ENCODE measurements around the gene NAGPA. TPM values are rescaled to one million over a fixed set of nuclear protein-coding genes. Genes with fewer than 3 reads are reported as not detected.
"Not testable (repeated sequence)": the region's sequence is repeated elsewhere in the genome, so short reads cannot be mapped to it uniquely, and the experiment has no call there.

Gene NAGPA
- total RNA-seq = 11.1 and 14.3 TPM in 2 replicates

- peak; percentile 89 to 91 for DNase-seq (ENCODE audit: low read depth in 2 of 2)
These were observed at the start of gene NAGPA for GRCh38 chr16:5033256-5034166. Gene NAGPA, minus strand, starts transcription at chr16:5033935. Its CDS starts 21 bp downstream, at chr16:5033914.

GRCh38 chr16:5080996-5081395, 47.3 kb upstream of the NAGPA start:
- DNase-seq (ENCODE audit: low read depth in 2 of 2) = not testable (repeated sequence)

GRCh38 chr16:5080461-5080860, 46.7 kb upstream of the NAGPA start:
- not testable (repeated sequence) for DNase-seq (ENCODE audit: low read depth in 2 of 2)

- no peak for DNase-seq (ENCODE audit: low read depth in 2 of 2)
These were observed 44.9 kb upstream of the NAGPA start for GRCh38 chr16:5078626-5079025.

GRCh38 chr16:5077304-5077703, 43.6 kb upstream of the NAGPA start:
- no peak for DNase-seq (ENCODE audit: low read depth in 2 of 2)

GRCh38 chr16:5075637-5076036, 41.9 kb upstream of the NAGPA start:
- DNase-seq (ENCODE audit: low read depth in 2 of 2) = no peak

- DNase-seq (ENCODE audit: low read depth in 2 of 2) = not testable (repeated sequence)
These were observed 40.0 kb upstream of the NAGPA start for GRCh38 chr16:5073771-5074170.

- no peak for DNase-seq (ENCODE audit: low read depth in 2 of 2)
These were observed 39.5 kb upstream of the NAGPA start for GRCh38 chr16:5073279-5073629.

GRCh38 chr16:5072334-5073278, 38.9 kb upstream of the NAGPA start:
- DNase-seq (ENCODE audit: low read depth in 2 of 2) = no peak

- peak; percentile 88 to 92 for DNase-seq (ENCODE audit: low read depth in 2 of 2)
These were observed 38.1 kb upstream of the NAGPA start, which contains the start of gene ALG1 for GRCh38 chr16:5071681-5072333. Gene ALG1, plus strand, starts transcription at chr16:5071843. Its CDS starts 7 bp downstream, at chr16:5071850.

- no peak for DNase-seq (ENCODE audit: low read depth in 2 of 2)
These were observed 37.6 kb upstream of the NAGPA start for GRCh38 chr16:5071341-5071680.

- DNase-seq (ENCODE audit: low read depth in 2 of 2) = no peak
These were observed 36.9 kb upstream of the NAGPA start for GRCh38 chr16:5070431-5071186.

GRCh38 chr16:5069854-5070253, 36.1 kb upstream of the NAGPA start:
- no peak for DNase-seq (ENCODE audit: low read depth in 2 of 2)

GRCh38 chr16:5069048-5069447, 35.3 kb upstream of the NAGPA start:
- no peak for DNase-seq (ENCODE audit: low read depth in 2 of 2)

- no peak for DNase-seq (ENCODE audit: low read depth in 2 of 2)
These were observed 32.8 kb upstream of the NAGPA start for GRCh38 chr16:5066511-5066910.

- no peak for DNase-seq (ENCODE audit: low read depth in 2 of 2)
These were observed 32.1 kb upstream of the NAGPA start, which contains the start of gene C16orf89 for GRCh38 chr16:5065813-5066212. Gene C16orf89, minus strand, starts transcription at chr16:5065956. Its CDS starts 48 bp downstream, at chr16:5065908.

GRCh38 chr16:5065326-5065725, 31.6 kb upstream of the NAGPA start:
- DNase-seq (ENCODE audit: low read depth in 2 of 2) = no peak

GRCh38 chr16:5064915-5065314, 31.2 kb upstream of the NAGPA start:
- DNase-seq (ENCODE audit: low read depth in 2 of 2) = no peak

- DNase-seq (ENCODE audit: low read depth in 2 of 2) = no peak
These were observed 29.3 kb upstream of the NAGPA start for GRCh38 chr16:5062790-5063765.

GRCh38 chr16:5062051-5062450, 28.3 kb upstream of the NAGPA start:
- DNase-seq (ENCODE audit: low read depth in 2 of 2) = no peak

Measured in lung microvascular endothelial cell (primary cell).